Epidermal melanocyte (primary cell): ENCODE data around the gene DYTN.
"Not testable (repeated sequence)": the region's sequence is repeated elsewhere in the genome, so short reads cannot be mapped to it uniquely, and the experiment has no call there.

Source experiments
- DNase-seq: peaks from one replicate; pipeline ENCODE4 v3.0.0; 2011; ENCODE audit warnings: low spot score; ENCODE audit not compliant: insufficient read length

DYTN gene

DNA sequence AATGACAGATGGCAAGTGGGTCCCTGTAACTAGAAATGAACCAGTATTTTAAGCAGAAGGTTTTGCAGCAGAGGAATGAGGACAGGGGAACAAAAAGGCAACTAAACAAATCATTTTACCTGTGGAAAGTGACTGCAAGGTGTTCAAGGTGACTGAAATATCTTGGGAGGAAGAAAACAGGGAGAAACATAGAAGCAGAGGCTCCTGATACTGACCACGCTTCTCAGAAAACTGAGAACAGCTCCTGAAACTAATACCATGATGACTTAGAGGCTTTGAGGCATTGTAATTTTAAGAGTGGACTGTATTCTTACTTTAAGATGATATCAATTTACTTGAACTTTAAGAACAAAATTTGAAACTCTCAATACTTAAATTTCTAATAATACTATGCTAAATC lies at the start of gene DYTN:
TSS of gene DYTN (minus strand) at position 101 of the 400 bp plus-strand sequence. CDS start 117 bp downstream, outside the sequence.
- DNase-seq: no peak

- DNase-seq: no peak
These were observed 48.1 kb upstream of the DYTN start for GRCh38 chr2:206766057-206766930.

DNA sequence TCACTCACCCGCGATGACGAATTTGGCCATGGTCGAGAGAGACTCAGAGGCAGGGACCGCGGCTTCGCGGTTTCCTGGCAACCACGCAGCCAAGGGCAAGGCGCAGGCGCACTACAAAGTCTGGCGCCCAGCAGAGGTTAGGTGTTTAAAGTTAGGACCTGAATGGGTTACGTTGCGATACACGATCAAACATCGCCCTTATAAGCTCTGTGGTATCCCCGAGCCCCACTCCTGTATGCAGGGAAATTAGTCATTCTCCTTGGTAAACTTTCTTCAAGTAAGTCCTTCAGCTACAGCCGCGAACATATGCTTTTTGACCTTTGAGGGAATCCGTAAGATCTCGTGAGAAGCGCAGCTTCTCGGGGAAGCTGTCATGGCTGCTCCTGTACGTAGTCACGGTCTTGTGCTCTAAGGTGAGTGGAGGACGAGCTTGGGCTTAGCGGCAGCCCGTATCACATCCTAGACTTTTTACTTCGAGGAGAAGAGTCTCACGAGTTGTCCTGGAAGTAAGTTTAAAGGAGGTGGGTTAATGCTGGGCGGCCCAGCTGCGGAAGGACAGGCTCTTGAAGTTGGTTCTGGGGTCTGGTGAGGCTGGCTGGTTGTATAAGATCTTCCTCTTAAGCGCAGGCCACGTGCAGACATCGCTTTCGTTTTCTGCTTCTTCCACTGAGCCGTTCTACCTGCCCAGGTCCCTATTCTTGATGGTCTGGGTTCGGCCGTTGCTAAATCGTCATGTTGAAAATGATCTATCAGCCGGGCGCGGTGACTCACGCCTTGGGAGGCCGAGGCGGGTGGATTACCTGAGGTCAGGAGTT lies 47.3 kb upstream of the DYTN start, which contains the start of the genes FASTKD2 and MDH1B:
TSS of gene FASTKD2 (plus strand) at position 365 of the 815 bp plus-strand sequence. CDS start 1,088 bp downstream, outside the sequence.
TSS of gene MDH1B (minus strand) at position 87 of the 815 bp plus-strand sequence. CDS start at position 30, 57 bp downstream.
- peak; percentile 79 for DNase-seq

- no peak for DNase-seq
These were observed 46.6 kb upstream of the DYTN start for GRCh38 chr2:206764673-206765241.

DNA sequence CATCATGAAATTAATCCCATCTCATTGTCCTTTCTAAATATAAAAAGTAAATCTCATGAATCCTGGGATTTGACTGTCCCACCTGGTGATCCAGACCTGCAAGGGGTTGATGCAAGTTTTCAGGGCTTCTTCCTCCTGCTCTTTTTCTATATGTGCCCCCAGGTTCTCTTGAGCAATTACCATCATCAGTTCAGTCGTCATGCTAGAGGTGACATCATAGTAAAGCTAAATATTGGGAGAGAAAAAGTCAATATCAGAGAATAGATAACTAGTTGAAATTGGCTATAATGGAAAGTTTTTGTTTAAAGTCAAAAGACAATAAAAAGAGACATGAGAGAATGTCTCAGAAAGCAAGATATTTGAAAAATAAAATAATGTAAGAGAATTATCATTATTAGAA lies 38.6 kb upstream of the DYTN start:
- DNase-seq: no peak

DNA sequence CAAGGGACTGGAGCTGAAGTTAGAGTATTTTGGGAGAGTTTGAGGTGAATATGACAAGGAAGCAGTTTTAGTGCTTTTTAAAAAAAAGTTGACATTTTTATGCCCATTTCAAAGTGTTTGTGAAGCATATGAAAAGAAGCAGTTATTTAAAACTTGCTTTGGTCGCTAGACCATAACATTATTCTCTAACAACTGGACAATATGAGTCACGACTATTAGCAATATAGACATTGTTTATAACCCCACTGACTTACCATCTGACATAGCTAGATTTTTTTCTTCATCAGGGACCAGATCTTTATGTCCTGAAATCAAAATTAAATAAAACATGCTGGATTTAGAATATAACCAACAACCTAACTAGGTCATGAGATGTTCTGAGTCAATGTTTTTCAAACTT lies 22.6 kb upstream of the DYTN start:
- no peak for DNase-seq

GRCh38 chr2:206739271-206739670 lies 21.1 kb upstream of the DYTN start:
- no peak for DNase-seq

DNA sequence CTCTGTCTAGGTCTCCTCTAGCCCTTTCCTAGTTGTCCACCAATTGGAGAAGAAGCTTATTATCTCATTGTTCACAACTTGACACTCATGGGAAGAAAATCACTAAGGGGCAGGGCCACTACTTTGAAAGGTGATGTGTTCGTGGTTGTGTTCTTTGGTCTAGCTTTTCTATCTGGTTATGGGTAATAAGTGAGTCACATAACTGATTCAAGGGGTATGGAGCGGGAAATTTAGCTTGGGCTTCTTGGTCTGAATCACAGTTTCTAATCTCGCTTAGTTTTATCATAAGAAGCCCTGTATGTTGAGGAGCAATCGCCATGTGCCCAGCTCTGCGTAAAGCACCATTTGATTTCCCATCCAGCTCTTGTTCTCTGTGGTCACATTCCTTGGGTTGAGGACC lies 18.7 kb upstream of the DYTN start:
- no peak for DNase-seq

DNA sequence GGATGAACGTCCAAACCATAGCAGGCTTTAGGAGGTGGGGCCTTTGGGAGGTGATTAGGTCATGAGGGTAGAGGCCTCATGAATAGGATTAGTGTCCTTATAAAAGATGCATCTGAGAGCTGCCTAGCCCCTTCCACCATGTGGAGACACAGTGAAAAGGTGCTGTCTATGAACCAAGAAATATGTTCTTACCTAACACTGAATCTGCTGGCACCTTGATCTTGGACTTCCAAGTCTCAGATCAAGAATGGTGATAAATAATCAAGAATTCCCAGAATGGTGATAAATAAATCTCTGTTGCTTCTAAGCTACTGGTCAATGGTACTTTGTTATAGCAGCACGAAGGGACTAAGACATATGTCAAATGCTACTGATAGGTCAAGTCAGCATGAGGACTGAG lies 15.1 kb upstream of the DYTN start:
- no peak for DNase-seq

GRCh38 chr2:206728277-206729199 lies 10.3 kb upstream of the DYTN start:
- DNase-seq: no peak

DNA sequence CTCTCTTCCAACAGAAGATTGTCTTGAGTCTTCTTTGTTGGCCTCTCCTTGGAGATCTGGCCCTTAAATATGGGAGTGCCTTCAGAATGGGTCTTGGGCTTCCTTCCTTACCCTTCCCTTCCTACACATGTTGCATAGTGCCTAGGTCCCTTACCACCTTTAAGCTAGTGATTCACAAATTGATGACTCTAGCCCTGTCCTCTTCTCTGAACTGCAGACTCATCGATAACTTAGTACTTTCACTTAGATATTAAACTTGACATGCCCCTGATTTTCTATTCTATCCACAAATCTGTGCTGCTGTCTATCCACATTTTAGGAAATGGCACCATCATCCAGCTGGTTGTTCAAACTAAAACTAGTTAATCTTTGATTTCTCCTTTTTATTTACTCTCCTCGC lies 9.1 kb upstream of the DYTN start:
- no peak for DNase-seq

DNA sequence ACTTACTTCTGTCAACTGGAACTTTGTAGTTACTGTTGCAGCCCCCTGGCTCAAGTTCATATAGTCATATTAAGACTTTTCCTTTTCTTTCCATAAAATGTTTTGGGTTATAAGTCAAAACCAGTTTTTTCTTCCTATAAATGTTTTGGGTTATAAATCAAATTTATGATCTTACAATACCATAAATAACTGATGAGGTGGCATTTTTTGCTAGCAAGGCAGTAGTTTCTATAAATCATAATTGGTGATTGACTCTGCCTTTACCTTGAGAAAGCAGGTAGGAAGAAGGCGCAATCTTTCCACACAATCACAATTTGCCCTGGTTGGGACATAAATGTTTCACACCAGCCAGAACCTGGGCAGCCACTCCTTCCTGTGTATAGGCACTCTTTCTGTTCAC lies 5.1 kb upstream of the DYTN start:
- no peak for DNase-seq

DNA sequence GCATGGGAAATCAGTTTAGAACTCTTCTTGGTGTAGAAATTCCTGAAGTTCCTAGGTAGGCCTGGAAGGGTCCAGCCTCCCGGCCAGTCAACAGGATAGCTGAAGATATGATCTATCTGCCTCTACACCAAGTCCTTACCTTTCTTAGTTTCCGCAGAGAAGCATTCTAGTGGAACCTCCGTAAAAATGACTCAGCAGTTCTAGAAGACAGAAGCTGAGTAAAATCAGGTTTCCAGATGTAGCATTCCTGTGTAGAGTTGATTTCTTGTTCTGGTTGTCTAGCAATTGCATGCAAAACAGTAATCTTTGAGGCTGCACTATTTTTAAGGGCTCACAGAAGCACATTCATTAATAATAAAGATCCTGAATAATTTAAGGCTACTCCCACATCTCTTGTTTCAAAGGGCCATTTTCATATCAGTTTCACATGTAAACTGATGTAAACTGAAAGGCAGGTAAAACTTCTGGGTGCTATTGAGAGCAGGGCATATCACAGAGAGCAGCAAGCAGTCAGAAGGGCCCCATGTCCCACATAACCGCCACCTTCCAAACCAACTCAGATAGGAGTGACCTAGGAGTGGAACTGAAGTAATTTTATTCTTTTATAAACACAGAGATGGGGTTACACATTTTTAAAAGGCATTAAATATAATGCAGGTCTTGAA lies 3.2 kb upstream of the DYTN start:
- no peak for DNase-seq

GRCh38 chr2:206716623-206717022 lies 1.6 kb downstream of the DYTN start:
- DNase-seq: no peak

DNA sequence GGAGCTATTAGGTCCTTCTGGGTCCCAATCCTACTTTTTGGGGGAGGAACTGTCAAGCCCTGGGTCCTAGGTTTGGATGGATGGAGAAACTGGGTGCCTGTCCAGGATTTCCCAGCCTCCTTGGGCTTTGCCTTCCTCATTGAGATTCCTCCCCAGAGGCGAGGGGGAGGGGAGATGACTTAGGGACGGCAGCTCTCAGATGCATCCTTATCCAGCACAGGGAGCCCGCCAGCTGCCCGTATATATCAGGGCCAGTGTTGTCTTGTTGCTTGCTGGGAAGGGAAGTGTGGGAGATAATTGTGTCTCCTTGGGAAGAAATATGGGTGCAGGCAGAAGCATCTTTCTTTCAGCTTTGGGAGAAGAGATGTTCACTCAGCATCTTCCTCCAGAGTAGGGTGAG lies 3.0 kb downstream of the DYTN start:
- not testable (repeated sequence) for DNase-seq

- DNase-seq: no peak
These were observed 4.5 kb downstream of the DYTN start for GRCh38 chr2:206713746-206714145.

- DNase-seq: no peak
These were observed 9.9 kb downstream of the DYTN start for GRCh38 chr2:206708286-206708685.

DNA sequence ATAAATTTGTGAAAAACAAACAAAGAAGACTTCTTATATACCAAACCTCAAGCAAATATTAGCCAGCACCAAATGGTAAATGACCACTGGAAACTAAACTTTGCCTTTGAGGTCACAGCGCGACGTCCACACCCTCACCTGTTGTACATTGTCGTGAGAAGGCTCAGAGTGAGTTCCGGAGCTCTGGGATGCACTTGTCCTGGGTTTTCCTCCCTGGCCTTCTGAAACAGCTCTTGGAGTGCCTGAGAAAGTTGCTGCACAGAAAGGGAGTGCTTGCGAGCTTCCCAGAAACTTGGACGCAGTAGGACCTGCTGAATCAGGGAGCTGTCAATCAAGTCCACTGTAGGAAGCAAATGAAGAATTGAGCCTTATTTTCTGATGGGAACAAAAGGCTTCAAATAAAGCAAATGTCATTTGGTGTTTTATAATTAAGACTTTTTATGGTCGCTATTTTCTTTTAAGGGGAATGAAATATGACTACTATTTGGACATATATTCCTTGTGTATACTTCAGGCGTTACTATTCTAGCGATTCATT lies 11.0 kb downstream of the DYTN start:
- no peak for DNase-seq

DNA sequence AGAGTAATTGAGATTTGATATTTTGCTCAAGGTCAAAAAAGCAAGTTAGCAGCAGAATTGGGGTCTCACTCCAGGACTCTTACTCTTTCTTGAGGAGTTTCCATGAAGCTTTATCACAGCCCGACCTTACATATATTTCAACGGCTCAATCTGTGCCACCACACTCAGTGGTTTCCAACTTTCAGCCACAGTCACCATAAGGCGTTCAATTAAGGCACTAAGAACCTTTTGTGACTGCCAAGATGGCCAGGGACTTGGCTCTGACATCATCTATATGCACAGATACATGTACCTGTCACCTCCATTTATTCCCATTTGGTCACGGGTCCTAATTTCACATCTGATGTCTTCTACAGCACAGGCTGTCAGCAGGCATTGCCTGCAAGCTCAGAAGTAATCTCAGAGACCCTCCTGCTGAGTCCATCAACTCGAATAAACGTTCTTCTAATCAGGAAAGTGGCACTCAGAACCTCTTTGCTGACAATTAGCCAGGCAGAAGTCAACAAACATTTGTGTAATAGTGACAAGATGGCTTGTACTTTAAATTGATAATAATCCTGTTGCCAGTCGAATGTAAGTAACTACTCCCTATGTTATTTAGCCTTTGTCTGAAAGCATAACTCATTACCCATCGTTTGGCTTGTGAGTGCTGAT lies 16.1 kb downstream of the DYTN start:
- no peak for DNase-seq
